ENCODE measurements around the gene CFAP161.

DNA sequence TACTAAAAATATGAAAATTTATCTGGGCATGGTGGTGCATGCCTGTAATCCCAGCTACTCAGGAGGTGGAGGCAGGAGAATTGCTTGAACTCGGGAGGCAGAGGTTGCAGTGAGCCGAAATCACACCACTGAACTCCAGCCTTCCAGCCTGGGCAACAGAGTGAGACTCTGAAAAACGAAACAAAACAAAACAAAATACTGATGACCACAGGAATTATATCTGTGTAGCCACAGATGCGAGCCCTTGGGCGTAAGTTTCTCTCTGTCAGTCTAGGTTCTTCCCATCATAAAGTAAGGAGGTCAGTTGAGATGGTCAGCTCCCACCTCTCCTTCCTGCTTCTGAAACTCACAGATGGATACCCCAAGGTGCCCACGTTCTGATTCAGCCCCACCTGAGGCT lies 37.7 kb upstream of the CFAP161 start:
- TF ChIP-seq, protein P1, sequence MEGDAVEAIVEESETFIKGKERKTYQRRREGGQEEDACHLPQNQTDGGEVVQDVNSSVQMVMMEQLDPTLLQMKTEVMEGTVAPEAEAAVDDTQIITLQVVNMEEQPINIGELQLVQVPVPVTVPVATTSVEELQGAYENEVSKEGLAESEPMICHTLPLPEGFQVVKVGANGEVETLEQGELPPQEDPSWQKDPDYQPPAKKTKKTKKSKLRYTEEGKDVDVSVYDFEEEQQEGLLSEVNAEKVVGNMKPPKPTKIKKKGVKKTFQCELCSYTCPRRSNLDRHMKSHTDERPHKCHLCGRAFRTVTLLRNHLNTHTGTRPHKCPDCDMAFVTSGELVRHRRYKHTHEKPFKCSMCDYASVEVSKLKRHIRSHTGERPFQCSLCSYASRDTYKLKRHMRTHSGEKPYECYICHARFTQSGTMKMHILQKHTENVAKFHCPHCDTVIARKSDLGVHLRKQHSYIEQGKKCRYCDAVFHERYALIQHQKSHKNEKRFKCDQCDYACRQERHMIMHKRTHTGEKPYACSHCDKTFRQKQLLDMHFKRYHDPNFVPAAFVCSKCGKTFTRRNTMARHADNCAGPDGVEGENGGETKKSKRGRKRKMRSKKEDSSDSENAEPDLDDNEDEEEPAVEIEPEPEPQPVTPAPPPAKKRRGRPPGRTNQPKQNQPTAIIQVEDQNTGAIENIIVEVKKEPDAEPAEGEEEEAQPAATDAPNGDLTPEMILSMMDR (IDR thresholded peaks at IDR 0.05), result no peak
- TF ChIP-seq POLR2A (IDR thresholded peaks at IDR 0.05), result no peak
